Measurements from ENCODE around the gene PER2. TPM values are rescaled to one million over a fixed set of nuclear protein-coding genes. Genes with fewer than 3 reads are reported as not detected.

Gene PER2
- total and polyA plus RNA-seq, 2 of the 13 experiments (the other 11 are each of a cell fraction or from before 2014, with no cell fraction given): 5.1 to 9.4 TPM

DNA sequence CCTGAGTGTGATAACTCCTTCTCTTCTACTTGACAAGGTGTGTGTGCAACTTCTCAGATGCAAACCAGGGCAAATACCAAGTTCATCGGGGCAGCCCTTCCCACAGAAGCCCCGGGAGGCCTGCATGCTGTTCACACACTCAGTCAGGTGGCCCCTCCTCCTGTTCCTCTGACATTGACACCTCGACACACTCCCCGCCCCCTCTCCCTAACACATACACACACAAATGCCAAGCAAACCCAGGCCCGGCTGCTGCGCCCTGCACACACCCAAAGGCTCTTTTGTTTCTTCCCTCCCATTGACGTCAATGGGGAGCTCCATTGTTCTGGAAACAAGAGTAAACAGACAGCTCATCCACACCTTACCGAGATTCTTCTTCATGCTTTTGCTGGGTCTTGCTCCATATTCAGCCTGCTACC, 1.7 kb upstream of the PER2 start (continued):
- TF ChIP-seq, protein P1, sequence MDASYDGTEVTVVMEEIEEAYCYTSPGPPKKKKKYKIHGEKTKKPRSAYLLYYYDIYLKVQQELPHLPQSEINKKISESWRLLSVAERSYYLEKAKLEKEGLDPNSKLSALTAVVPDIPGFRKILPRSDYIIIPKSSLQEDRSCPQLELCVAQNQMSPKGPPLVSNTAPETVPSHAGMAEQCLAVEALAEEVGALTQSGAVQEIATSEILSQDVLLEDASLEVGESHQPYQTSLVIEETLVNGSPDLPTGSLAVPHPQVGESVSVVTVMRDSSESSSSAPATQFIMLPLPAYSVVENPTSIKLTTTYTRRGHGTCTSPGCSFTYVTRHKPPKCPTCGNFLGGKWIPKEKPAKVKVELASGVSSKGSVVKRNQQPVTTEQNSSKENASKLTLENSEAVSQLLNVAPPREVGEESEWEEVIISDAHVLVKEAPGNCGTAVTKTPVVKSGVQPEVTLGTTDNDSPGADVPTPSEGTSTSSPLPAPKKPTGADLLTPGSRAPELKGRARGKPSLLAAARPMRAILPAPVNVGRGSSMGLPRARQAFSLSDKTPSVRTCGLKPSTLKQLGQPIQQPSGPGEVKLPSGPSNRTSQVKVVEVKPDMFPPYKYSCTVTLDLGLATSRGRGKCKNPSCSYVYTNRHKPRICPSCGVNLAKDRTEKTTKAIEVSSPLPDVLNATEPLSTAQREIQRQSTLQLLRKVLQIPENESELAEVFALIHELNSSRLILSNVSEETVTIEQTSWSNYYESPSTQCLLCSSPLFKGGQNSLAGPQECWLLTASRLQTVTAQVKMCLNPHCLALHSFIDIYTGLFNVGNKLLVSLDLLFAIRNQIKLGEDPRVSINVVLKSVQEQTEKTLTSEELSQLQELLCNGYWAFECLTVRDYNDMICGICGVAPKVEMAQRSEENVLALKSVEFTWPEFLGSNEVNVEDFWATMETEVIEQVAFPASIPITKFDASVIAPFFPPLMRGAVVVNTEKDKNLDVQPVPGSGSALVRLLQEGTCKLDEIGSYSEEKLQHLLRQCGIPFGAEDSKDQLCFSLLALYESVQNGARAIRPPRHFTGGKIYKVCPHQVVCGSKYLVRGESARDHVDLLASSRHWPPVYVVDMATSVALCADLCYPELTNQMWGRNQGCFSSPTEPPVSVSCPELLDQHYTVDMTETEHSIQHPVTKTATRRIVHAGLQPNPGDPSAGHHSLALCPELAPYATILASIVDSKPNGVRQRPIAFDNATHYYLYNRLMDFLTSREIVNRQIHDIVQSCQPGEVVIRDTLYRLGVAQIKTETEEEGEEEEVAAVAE (CRISPR knock-in tag; IDR thresholded peaks at IDR 0.05; ENCODE audit: borderline replicate concordance): 0 out of 2 replicates have a peak, but pooled peaks have one; percentile 23
- TF ChIP-seq KLF16 (CRISPR knock-in tag; IDR thresholded peaks at IDR 0.05) (peak in 1 of 2 experiments; percentile 51; a peak in 1 of 4 replicates), GPBP1L1 (CRISPR knock-in tag; IDR thresholded peaks at IDR 0.05) (no peak), ZNF580 (CRISPR knock-in tag; IDR thresholded peaks at IDR 0.05; ENCODE audit: borderline replicate concordance, low read depth) (no peak), MLLT10 (CRISPR knock-in tag; IDR thresholded peaks at IDR 0.05) (no peak), KLF12 (CRISPR knock-in tag; IDR thresholded peaks at IDR 0.05; ENCODE audit: borderline replicate concordance) (no peak), HNRNPK (IDR thresholded peaks at IDR 0.05; ENCODE audit: low read depth, low read length, poor library complexity, severe bottlenecking) (no peak), GTF3A (CRISPR knock-in tag; conservative IDR thresholded peaks at IDR 0.05) (no peak), ZNF430 (CRISPR knock-in tag; IDR thresholded peaks at IDR 0.05) (no peak), MLX (CRISPR knock-in tag; IDR thresholded peaks at IDR 0.05) (no peak), ZSCAN29 (CRISPR knock-in tag; conservative IDR thresholded peaks at IDR 0.05) (no peak), ONECUT2 (CRISPR knock-in tag; IDR thresholded peaks at IDR 0.05) (no peak), BORCS8-MEF2B (CRISPR knock-in tag; IDR thresholded peaks at IDR 0.05) (no peak), SIN3B (IDR thresholded peaks at IDR 0.05; ENCODE audit: low read length) (no peak), ZNF615 (CRISPR knock-in tag; IDR thresholded peaks at IDR 0.05; ENCODE audit: borderline replicate concordance) (no peak), MIER3 (CRISPR knock-in tag; IDR thresholded peaks at IDR 0.05; ENCODE audit: borderline replicate concordance) (0 out of 2 replicates have a peak, but pooled peaks have one; percentile 22), FOXP1 (IDR thresholded peaks at IDR 0.05) (peak; percentile 48; the same call in 1 of the 2 replicates), FOXP1 (CRISPR knock-in tag; IDR thresholded peaks at IDR 0.05) (0 out of 2 replicates have a peak, but pooled peaks have one; percentile 28), ZNF557 (CRISPR knock-in tag; IDR thresholded peaks at IDR 0.05) (0 out of 2 replicates have a peak, but pooled peaks have one; percentile 69)
- TF ChIP-seq, protein P2, sequence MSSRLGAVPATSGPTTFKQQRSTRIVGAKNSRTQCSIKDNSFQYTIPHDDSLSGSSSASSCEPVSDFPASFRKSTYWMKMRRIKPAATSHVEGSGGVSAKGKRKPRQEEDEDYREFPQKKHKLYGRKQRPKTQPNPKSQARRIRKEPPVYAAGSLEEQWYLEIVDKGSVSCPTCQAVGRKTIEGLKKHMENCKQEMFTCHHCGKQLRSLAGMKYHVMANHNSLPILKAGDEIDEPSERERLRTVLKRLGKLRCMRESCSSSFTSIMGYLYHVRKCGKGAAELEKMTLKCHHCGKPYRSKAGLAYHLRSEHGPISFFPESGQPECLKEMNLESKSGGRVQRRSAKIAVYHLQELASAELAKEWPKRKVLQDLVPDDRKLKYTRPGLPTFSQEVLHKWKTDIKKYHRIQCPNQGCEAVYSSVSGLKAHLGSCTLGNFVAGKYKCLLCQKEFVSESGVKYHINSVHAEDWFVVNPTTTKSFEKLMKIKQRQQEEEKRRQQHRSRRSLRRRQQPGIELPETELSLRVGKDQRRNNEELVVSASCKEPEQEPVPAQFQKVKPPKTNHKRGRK (CRISPR knock-in tag; IDR thresholded peaks at IDR 0.05): no peak
- TF ChIP-seq, protein P3, sequence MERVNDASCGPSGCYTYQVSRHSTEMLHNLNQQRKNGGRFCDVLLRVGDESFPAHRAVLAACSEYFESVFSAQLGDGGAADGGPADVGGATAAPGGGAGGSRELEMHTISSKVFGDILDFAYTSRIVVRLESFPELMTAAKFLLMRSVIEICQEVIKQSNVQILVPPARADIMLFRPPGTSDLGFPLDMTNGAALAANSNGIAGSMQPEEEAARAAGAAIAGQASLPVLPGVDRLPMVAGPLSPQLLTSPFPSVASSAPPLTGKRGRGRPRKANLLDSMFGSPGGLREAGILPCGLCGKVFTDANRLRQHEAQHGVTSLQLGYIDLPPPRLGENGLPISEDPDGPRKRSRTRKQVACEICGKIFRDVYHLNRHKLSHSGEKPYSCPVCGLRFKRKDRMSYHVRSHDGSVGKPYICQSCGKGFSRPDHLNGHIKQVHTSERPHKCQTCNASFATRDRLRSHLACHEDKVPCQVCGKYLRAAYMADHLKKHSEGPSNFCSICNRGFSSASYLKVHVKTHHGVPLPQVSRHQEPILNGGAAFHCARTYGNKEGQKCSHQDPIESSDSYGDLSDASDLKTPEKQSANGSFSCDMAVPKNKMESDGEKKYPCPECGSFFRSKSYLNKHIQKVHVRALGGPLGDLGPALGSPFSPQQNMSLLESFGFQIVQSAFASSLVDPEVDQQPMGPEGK (CRISPR knock-in tag; IDR thresholded peaks at IDR 0.05): peak; percentile 28; the same call in 1 of the 2 replicates
